Measurements from ENCODE around the gene LIMA1. TPM values are rescaled to one million over a fixed set of nuclear protein-coding genes. Genes with fewer than 3 reads are reported as not detected.

The LIMA1 gene
- total and polyA plus RNA-seq, 9 of the 15 experiments (the other 6 are each of a cell fraction or from before 2014, with no cell fraction given) = 20.2 to 37.8 (median 27.3) TPM

GRCh38 chr12:50246873-50247612 lies 36.3 kb downstream of the LIMA1 start (continued):
- no peak for TF ChIP-seq ZHX1 (conservative IDR thresholded peaks at IDR 0.05; ENCODE audit: low read length)
- no peak for TF ChIP-seq RBM22 (IDR thresholded peaks at IDR 0.05; ENCODE audit: low read depth, low read length, poor library complexity, severe bottlenecking)
- TF ChIP-seq ZNF354B (CRISPR knock-in tag; IDR thresholded peaks at IDR 0.05) = no peak
- TF ChIP-seq TFAM (CRISPR knock-in tag; conservative IDR thresholded peaks at IDR 0.05) = no peak
- no peak for TF ChIP-seq ZNF280B (CRISPR knock-in tag; IDR thresholded peaks at IDR 0.05)
- TF ChIP-seq ARID3B (CRISPR knock-in tag; IDR thresholded peaks at IDR 0.05; ENCODE audit: borderline replicate concordance) = no peak
- TF ChIP-seq SUPT5H (IDR thresholded peaks at IDR 0.05) = peak; percentile 58
- no peak for TF ChIP-seq CHD7 (IDR thresholded peaks at IDR 0.05; ENCODE audit: low read depth, low read length)
